ENCODE data around the gene TRDN. TPM values are rescaled to one million over a fixed set of nuclear protein-coding genes. Genes with fewer than 3 reads are reported as not detected.

Gene TRDN
- not detected in 2 replicates for total RNA-seq

DNA sequence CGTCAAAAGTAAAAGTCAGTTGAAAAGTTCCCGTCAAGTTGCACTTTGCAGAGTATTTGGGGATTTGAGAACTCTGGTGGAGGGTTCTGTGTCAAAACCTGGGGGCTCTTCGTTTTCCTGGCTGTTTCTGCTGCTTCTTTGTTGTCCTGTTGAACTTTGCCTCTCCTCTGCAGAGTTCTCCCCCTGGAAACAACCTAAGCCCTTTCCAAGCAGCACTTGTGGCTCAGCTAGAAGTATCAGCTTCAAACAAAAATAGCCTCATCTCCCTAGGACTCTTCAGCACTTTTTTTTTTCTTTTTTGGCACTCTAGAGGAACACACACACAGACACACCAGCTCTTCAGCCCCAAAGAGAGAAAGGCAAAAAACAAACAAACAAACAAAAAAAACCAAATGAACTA is at the start of gene TRDN:
Gene TRDN, minus strand, starts transcription at position 169 of the 400 bp plus-strand sequence. CDS start 175 bp downstream, outside the sequence.

Other genes starting within 250 kb of the TRDN start
- gene NKAIN2, start 166.9 kb upstream of the TRDN start, total RNA-seq, result not detected in 2 replicates

Measured in myometrial cell (primary cell).